Thoracic aorta (tissue), 2 donors: Measurements from ENCODE around the gene GALNT2. TPM values are rescaled to one million over a fixed set of nuclear protein-coding genes. Genes with fewer than 3 reads are reported as not detected.

Experiments used
- ATAC-seq: fragments of 150-250 bp; one replicate; pipeline ENCODE4 v1.8.0; 2017; ENCODE audit warnings: low read depth; ENCODE audit not compliant: insufficient number of reproducible peaks, low FRiP score
- DNase-seq: peaks from one replicate; pipeline ENCODE4 v3.0.0-alpha.2; 2020; ENCODE audit warnings: low spot score
- H3K27ac ChIP-seq, 2 donors: fragments of 200-600 bp; sonication (generic); 1 replicate in 1 of 2; 2 replicates in 1 of 2; pipeline ENCODE4 v1.5.1; 2016; ENCODE audit warnings: mild to moderate bottlenecking in 2 of 2, moderate library complexity in 2 of 2
- H3K27me3 ChIP-seq: fragments of 200-600 bp; sonication (generic); replicated peaks from 2 replicates; pipeline ENCODE4 v1.6.0; 2016; ENCODE audit warnings: mild to moderate bottlenecking; ENCODE audit not compliant: insufficient read depth
- H3K36me3 ChIP-seq: fragments of 200-600 bp; sonication (generic); one replicate; pipeline ENCODE4 v1.5.1; 2016
- H3K4me1 ChIP-seq, 2 donors: fragments of 200-600 bp; sonication (generic); 1 replicate in 1 of 2; 2 replicates in 1 of 2; pipeline versions ENCODE4 v1.5.1 to v1.6.0; 2016; ENCODE audit warnings: low read depth in 2 of 2, mild to moderate bottlenecking in 1 of 2; ENCODE audit not compliant: control insufficient read depth in 1 of 2
- H3K4me3 ChIP-seq: fragments of 200-600 bp; sonication (generic); 2 replicates; pipeline ENCODE4 v1.5.1; 2016; ENCODE audit warnings: mild to moderate bottlenecking
- H3K9me3 ChIP-seq: fragments of 200-600 bp; sonication (generic); 2 replicates; pipeline ENCODE4 v1.5.1; 2016
- total RNA-seq, 2 donors: library from RNA; depleted of rRNA; stranded (reverse); fragments of >200 nt; gene quantifications; one replicate each; pipeline versions ENCODE4 v1.1.0 to v1.2.3, GENCODE V29; 2016
- TF ChIP-seq, protein P1 (sequence below): fragments of 200-600 bp; sonication (generic); IDR thresholded peaks from one replicate; pipeline ENCODE4 v1.5.1; 2019; ENCODE audit warnings: antibody characterized with exemption

GALNT2 gene
- total RNA-seq, 2 donors from 2014 or later: 113 to 148 TPM

DNA sequence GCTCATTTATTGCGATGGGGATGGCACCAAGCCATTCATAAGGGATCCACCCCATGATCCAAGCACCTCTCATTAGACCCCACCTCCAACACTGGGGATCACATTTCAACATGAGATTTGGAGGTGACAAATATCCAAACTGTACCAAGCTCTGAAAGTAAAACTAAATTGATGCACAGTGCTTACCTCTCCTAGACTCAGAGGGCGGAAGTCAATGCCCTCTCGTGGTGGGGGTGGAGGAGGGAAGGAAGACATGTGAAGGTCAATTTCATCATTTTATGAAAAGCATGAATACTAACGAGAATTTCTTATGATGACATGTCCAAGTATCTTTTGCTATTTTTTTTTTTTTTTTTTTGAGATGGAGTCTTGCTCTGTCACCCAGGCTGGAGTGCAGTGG lies 239.1 kb downstream of the GALNT2 start:
- peaks cover 0 to 10% of the 10 kb centered on the region in 2 donors for H3K4me1 ChIP-seq
- H3K36me3 ChIP-seq: no peaks in the 10 kb centered on the region
- DNase-seq (no peak), ATAC-seq (no peak)
- TF ChIP-seq, protein P1, sequence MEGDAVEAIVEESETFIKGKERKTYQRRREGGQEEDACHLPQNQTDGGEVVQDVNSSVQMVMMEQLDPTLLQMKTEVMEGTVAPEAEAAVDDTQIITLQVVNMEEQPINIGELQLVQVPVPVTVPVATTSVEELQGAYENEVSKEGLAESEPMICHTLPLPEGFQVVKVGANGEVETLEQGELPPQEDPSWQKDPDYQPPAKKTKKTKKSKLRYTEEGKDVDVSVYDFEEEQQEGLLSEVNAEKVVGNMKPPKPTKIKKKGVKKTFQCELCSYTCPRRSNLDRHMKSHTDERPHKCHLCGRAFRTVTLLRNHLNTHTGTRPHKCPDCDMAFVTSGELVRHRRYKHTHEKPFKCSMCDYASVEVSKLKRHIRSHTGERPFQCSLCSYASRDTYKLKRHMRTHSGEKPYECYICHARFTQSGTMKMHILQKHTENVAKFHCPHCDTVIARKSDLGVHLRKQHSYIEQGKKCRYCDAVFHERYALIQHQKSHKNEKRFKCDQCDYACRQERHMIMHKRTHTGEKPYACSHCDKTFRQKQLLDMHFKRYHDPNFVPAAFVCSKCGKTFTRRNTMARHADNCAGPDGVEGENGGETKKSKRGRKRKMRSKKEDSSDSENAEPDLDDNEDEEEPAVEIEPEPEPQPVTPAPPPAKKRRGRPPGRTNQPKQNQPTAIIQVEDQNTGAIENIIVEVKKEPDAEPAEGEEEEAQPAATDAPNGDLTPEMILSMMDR: no peak
- H3K4me3 ChIP-seq: no peak overlapping the region
- H3K9me3 ChIP-seq: no peaks in the 10 kb centered on the region
- H3K27ac ChIP-seq: no peak overlapping the region
- H3K27me3 ChIP-seq: no peaks in the 10 kb centered on the region

- H3K9me3 ChIP-seq: no peaks in the 10 kb centered on the region
- peaks cover 0 to 10% of the 10 kb centered on the region in 2 donors for H3K4me1 ChIP-seq
- no peaks in the 10 kb centered on the region for H3K27me3 ChIP-seq
- TF ChIP-seq, protein P1: no peak
- DNase-seq: no peak
- no peak for ATAC-seq
- H3K4me3 ChIP-seq: no peak overlapping the region
- no peaks in the 10 kb centered on the region for H3K36me3 ChIP-seq
- no peak overlapping the region for H3K27ac ChIP-seq
Observed at GRCh38 chr1:230307213-230307612, 240.2 kb downstream of the GALNT2 start.

- TF ChIP-seq, protein P1: no peak
- ATAC-seq (no peak), DNase-seq (no peak)
- H3K36me3 ChIP-seq: no peaks in the 10 kb centered on the region
- H3K27ac ChIP-seq: no peak overlapping the region
- no peaks in the 10 kb centered on the region for H3K9me3 ChIP-seq
- H3K4me1 ChIP-seq: peaks cover 0 to 10% of the 10 kb centered on the region in 2 donors
- no peaks in the 10 kb centered on the region for H3K27me3 ChIP-seq
- no peak overlapping the region for H3K4me3 ChIP-seq
Observed at GRCh38 chr1:230308039-230308438, 241.0 kb downstream of the GALNT2 start.

DNA sequence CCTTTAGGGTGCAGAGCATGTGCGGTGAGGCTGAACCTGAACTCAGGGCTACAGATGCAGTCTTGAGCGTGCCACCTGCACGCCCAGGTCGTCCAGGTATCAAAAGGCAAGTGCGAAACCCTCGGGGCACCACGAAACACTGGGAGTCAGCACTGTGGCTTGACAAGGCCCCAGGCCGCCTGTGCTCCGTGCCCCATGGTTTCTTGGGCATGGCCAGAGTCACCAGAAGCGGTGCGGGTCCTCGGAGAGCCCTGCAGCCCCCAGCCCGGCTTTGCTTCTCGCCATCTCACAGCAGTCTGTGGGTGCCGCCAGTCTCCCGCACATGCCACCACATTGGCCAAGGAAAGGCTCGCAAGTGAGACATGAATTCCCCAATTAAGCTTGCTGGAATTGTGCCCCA lies 241.8 kb downstream of the GALNT2 start:
- H3K27me3 ChIP-seq: no peaks in the 10 kb centered on the region
- H3K36me3 ChIP-seq: no peaks in the 10 kb centered on the region
- no peak overlapping the region for H3K4me3 ChIP-seq
- DNase-seq: no peak
- H3K27ac ChIP-seq: no peak overlapping the region
- no peaks in the 10 kb centered on the region for H3K9me3 ChIP-seq
- H3K4me1 ChIP-seq: peaks cover 0 to 10% of the 10 kb centered on the region in 2 donors
- TF ChIP-seq, protein P1: no peak
- ATAC-seq: no peak

GRCh38 chr1:230309646-230310177 lies 242.7 kb downstream of the GALNT2 start:
- Histone ChIP-seq H3K4me1 (peaks cover 0 to 10% of the 10 kb centered on the region in 2 donors), H3K27me3 (no peaks in the 10 kb centered on the region), H3K36me3 (no peaks in the 10 kb centered on the region), H3K9me3 (no peaks in the 10 kb centered on the region), H3K27ac (no peak overlapping the region), H3K4me3 (no peak overlapping the region)
- DNase-seq (no peak), ATAC-seq (no peak)
- TF ChIP-seq, protein P1: no peak
